Transverse colon (tissue), 3 donors: ENCODE results near the gene OTOGL.

ENCODE experiments used
- POLR2A ChIP-seq: fragments of 450-650 bp; IDR thresholded peaks from one replicate; pipeline ENCODE4 v1.6.1; 2016; ENCODE audit warnings: antibody characterized with exemption, mild to moderate bottlenecking, moderate library complexity
- TF ChIP-seq, protein P1 (sequence below), 5 experiments: fragments of 200-600 bp in 3 of 5; fragments of 450-650 bp in 2 of 5; sonication (generic) in 3 of 5; IDR thresholded peaks; 1 replicate in 2 of 5; 2 replicates in 3 of 5; pipeline ENCODE4 v1.5.1; 2016 to 2017; ENCODE audit warnings: antibody characterized with exemption in 5 of 5, inconsistent platforms in 3 of 5, mild to moderate bottlenecking in 2 of 5, moderate library complexity in 1 of 5

DNA sequence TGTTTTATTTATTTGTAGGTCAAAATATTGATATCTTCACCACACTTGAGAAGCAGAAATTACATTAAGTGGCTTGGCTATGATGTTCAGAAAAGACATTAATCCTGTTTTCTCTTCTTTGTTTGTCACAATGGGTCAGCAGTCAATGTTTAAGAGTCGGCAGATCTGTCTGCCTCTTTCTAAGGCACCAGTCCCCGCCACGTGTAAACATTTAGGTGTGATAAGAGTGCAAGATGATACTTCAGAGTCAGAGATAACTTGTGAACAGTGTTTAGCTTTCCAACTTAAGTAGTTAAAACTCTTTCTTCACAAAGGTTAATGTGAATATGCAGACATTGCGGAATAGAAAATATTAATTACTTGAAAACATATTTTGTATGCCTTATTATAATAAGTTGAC lies 160.9 kb downstream of the OTOGL start:
- TF ChIP-seq, protein P1, sequence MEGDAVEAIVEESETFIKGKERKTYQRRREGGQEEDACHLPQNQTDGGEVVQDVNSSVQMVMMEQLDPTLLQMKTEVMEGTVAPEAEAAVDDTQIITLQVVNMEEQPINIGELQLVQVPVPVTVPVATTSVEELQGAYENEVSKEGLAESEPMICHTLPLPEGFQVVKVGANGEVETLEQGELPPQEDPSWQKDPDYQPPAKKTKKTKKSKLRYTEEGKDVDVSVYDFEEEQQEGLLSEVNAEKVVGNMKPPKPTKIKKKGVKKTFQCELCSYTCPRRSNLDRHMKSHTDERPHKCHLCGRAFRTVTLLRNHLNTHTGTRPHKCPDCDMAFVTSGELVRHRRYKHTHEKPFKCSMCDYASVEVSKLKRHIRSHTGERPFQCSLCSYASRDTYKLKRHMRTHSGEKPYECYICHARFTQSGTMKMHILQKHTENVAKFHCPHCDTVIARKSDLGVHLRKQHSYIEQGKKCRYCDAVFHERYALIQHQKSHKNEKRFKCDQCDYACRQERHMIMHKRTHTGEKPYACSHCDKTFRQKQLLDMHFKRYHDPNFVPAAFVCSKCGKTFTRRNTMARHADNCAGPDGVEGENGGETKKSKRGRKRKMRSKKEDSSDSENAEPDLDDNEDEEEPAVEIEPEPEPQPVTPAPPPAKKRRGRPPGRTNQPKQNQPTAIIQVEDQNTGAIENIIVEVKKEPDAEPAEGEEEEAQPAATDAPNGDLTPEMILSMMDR (IDR thresholded peaks at IDR 0.05), result no peak
- no peak for TF ChIP-seq POLR2A
